ENCODE measurements around the gene CHAF1A. TPM values are rescaled to one million over a fixed set of nuclear protein-coding genes. Genes with fewer than 3 reads are reported as not detected.

Gene CHAF1A
- total and polyA plus RNA-seq, 5 donors from 2014 or later = 2.6 to 28.9 (median 4.1) TPM

DNA sequence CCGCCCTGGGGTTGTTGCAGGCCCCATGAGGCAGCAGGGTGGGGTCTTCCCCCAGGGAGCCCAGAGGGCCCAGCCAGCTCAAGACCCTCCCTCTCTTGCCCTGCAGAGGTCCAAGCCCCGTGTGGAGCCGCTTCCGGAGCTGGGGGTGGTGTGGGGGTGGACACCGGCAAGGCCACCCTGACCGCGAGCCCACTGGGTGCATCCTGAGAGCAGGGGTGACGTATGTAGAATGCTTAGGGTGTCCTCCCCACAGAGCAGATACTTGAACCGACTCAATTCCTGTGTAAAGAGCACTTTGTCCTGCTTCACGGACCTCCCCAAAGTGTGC is 40.3 kb downstream of the CHAF1A start:
- DNase-seq = no peak
- H3K27me3 ChIP-seq (ENCODE audit: control insufficient read depth, insufficient read depth, low read length) = no peaks in the 10 kb centered on the region
- H3K4me3 ChIP-seq (ENCODE audit: low read depth, low read length) = no peak overlapping the region
- H3K4me3 Mint-ChIP-seq = no peak overlapping the region
- H3K9me3 Mint-ChIP-seq = no peaks in the 10 kb centered on the region
- H3K9me3 ChIP-seq (ENCODE audit: control insufficient read depth in 2 of 2, low read length in 2 of 2) = no peaks in the 10 kb centered on the region
- H3K27me3 Mint-ChIP-seq = no peaks in the 10 kb centered on the region
- ATAC-seq (ENCODE audit: low read depth in 2 of 2) = no peak
- peaks cover 23% of the 10 kb centered on the region for H3K36me3 ChIP-seq (ENCODE audit: control insufficient read depth, insufficient read depth, low read length)
- H3K36me3 Mint-ChIP-seq = peaks cover 8% of the 10 kb centered on the region
- H3K4me1 ChIP-seq (ENCODE audit: control insufficient read depth, insufficient read depth, low read length, poor library complexity, severe bottlenecking) = no peaks in the 10 kb centered on the region
- peaks cover 0 to 4% (median 0%) of the 10 kb centered on the region in 4 donors for H3K4me1 Mint-ChIP-seq
- no peak overlapping the region for H3K27ac ChIP-seq (ENCODE audit: insufficient read depth, low read length, poor library complexity, severe bottlenecking)
- no peak overlapping the region for H3K27ac Mint-ChIP-seq

DNA sequence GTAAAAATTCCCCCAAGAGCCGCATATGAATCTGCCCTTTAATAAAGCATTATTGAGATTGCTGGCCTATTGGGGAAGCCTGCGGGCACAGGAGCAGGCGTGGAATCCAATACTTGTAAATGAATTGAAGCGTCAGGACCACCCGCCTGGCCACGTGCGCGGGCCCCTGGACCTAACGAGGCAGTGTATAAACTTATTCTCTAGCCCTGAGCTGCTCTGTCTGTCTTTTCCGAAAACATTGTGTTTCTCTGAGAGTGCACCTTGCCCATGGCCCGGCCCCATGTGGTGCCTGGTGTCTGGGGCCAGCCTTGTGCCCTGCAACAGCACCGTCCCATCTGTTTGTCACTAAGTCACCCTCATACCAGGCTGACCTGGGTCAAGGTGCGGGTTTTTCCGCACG is 40.7 kb downstream of the CHAF1A start:
- Histone ChIP-seq H3K27ac (ENCODE audit: insufficient read depth, low read length, poor library complexity, severe bottlenecking) (no peak overlapping the region), H3K9me3 (ENCODE audit: control insufficient read depth in 2 of 2, low read length in 2 of 2) (no peaks in the 10 kb centered on the region), H3K36me3 (ENCODE audit: control insufficient read depth, insufficient read depth, low read length) (peaks cover 27% of the 10 kb centered on the region), H3K4me3 (ENCODE audit: low read depth, low read length) (no peak overlapping the region), H3K27me3 (ENCODE audit: control insufficient read depth, insufficient read depth, low read length) (no peaks in the 10 kb centered on the region), H3K4me1 (ENCODE audit: control insufficient read depth, insufficient read depth, low read length, poor library complexity, severe bottlenecking) (no peaks in the 10 kb centered on the region)
- Mint-ChIP-seq H3K27me3 (no peaks in the 10 kb centered on the region), H3K9me3 (no peaks in the 10 kb centered on the region), H3K4me3 (no peak overlapping the region), H3K36me3 (peaks cover 6% of the 10 kb centered on the region), H3K27ac (no peak overlapping the region), H3K4me1 (peaks cover 0 to 4% (median 0%) of the 10 kb centered on the region in 4 donors)
- DNase-seq (no peak), ATAC-seq (ENCODE audit: low read depth in 2 of 2) (no peak)

DNA sequence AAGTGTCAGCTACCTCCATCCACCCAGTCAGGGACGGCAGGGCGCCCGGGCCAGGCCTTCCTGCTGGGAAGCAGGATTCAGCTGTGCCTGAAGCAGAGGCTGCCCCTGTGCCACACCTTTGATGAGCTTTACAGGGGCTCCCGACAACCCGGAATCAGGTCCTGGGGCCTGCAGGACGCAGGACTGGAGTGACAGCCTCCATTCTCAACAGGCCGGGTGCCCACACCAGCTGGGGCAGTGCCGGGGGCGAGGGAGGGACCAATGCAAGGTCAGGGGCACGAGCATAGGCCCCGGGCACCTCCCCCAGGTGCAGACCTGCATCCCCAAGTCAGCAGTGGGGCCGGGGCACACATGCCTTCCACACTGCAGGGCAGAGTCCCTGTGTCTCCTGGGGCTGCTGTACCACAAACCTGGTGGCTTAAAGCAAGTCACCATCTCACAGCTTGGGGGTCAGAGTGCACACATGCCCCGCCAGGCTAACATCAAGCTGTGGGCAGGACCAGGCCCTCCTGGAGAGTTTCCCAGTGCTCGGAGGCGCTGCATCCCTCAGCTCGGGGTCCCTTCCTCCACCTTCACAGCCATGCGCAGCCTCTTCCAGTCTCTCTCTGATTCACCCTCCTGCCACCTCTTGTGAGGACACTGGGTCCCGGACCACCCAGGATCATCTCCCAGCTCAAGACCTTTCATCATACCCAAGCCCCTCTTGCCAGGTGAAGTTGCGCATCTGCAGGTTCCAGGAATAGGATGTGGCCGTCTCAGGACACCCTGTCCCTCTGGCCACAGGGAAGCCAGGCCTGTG is 41.7 kb downstream of the CHAF1A start:
- Mint-ChIP-seq H3K27me3 (no peaks in the 10 kb centered on the region), H3K36me3 (peaks cover 5% of the 10 kb centered on the region), H3K4me3 (no peak overlapping the region), H3K9me3 (no peaks in the 10 kb centered on the region), H3K27ac (peak overlapping the region in 1 of 3 donors; percentile 26), H3K4me1 (peaks cover 0 to 4% (median 0%) of the 10 kb centered on the region in 4 donors)
- no peaks in the 10 kb centered on the region for H3K9me3 ChIP-seq (ENCODE audit: control insufficient read depth in 2 of 2, low read length in 2 of 2)
- no peak for ATAC-seq (ENCODE audit: low read depth in 2 of 2)
- H3K27me3 ChIP-seq (ENCODE audit: control insufficient read depth, insufficient read depth, low read length) = no peaks in the 10 kb centered on the region
- H3K4me1 ChIP-seq (ENCODE audit: control insufficient read depth, insufficient read depth, low read length, poor library complexity, severe bottlenecking) = no peaks in the 10 kb centered on the region
- DNase-seq = no peak
- H3K36me3 ChIP-seq (ENCODE audit: control insufficient read depth, insufficient read depth, low read length) = peaks cover 37% of the 10 kb centered on the region
- H3K4me3 ChIP-seq (ENCODE audit: low read depth, low read length) = no peak overlapping the region
- no peak overlapping the region for H3K27ac ChIP-seq (ENCODE audit: insufficient read depth, low read length, poor library complexity, severe bottlenecking)

DNA sequence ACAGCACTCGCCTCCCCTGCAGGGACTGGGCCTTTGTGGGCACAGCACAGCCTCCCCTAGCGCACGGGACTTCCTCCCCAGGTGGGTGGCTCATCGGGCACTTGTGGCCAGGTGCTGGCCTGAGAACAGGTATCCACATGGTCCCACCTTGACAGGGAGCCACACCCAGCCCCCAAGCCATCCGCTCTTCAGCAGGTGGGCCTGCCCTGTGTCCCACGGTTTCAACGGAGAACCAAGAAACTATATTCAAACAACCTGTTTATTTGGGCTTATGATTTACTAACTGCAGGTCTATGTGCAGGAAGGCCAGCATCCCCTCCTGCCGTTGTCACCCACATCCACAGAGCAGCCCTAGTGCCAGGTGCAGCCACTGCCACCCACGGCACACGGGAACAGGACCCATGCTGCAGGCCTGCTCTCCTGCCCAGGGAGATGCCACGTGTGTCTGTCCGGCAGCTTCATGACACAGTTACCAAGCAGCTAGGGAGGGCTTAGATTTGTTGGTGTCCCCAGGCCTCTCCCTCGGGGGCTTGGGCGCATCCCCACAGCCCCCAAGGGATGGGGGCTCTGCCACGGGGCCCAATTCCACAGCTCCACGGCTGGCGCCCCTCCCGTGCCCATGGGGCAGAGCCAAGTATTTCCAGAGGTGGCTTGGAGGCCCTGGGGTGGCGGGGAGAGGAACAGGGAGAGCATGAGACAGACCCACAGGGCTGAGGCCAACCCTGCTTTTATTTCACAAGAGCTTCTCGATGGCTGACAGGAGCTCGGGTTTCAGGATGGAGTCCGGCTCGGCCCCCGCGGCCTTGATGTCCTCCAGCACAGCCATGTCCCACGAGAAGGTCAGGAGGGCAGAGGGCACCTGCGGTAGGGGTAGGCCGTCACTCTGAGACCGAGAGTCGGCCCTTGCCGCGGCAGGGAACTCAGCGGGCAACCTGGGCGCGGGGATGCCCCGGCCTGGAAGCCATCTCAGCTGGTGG is 42.6 kb downstream of the CHAF1A start:
- DNase-seq = no peak
- H3K4me3 ChIP-seq (ENCODE audit: low read depth, low read length) = no peak overlapping the region

DNA sequence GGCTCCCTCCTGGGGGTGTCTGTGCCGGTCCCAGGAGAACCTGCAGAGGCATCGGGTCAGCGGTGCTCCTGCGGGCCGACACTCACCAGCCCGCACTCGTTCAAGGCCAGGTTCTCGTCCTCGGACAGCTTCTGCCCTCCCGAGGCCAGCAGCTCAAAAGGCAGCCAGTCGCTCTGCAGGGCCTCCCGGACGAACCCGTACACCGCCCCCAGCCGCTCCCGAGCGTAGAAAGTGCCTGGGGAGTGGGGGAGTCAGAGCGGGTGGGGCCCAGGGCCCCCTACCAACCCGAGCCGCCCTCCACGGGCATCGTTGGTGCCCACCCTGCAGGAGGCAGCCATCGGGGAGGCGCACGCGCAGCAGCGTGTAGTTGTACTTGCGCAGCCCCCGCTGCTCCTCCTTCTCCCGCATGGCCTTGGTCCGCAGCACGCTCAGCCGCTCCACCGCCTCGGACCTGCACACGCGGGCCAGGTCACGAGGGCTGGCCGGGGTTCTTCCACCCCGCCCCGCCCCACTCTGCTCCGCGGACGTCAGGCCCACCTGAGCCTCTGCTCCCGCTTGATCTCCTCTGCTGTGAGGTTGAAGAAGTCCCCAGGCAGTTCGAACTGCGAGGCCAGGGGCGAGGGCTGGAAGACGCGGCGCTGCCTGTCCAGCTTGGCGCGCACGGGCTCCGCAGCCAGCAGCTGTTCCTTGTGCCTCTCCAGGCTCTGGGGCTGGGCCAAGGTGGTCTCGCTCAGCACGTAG is 43.7 kb downstream of the CHAF1A start:
- no peak overlapping the region for H3K27ac ChIP-seq (ENCODE audit: insufficient read depth, low read length, poor library complexity, severe bottlenecking)
- ATAC-seq (ENCODE audit: low read depth in 2 of 2) (no peak), DNase-seq (no peak)
- H3K4me1 Mint-ChIP-seq = peaks cover 0 to 4% (median 0%) of the 10 kb centered on the region in 4 donors
- H3K27me3 Mint-ChIP-seq = no peaks in the 10 kb centered on the region
- H3K27me3 ChIP-seq (ENCODE audit: control insufficient read depth, insufficient read depth, low read length) = no peaks in the 10 kb centered on the region
- peaks cover 12% of the 10 kb centered on the region for H3K36me3 Mint-ChIP-seq
- H3K4me3 ChIP-seq (ENCODE audit: low read depth, low read length) = no peak overlapping the region
- no peaks in the 10 kb centered on the region for H3K9me3 Mint-ChIP-seq
- H3K27ac Mint-ChIP-seq = no peak overlapping the region
- H3K4me1 ChIP-seq (ENCODE audit: control insufficient read depth, insufficient read depth, low read length, poor library complexity, severe bottlenecking) = no peaks in the 10 kb centered on the region
- H3K9me3 ChIP-seq (ENCODE audit: control insufficient read depth in 2 of 2, low read length in 2 of 2) = no peaks in the 10 kb centered on the region
- H3K36me3 ChIP-seq (ENCODE audit: control insufficient read depth, insufficient read depth, low read length) = peaks cover 46% of the 10 kb centered on the region
- no peak overlapping the region for H3K4me3 Mint-ChIP-seq

More for the DNA sequence above, 42.6 kb downstream of the CHAF1A start:
- Mint-ChIP-seq H3K27ac (no peak overlapping the region), H3K36me3 (peaks cover 8% of the 10 kb centered on the region), H3K27me3 (no peaks in the 10 kb centered on the region), H3K4me1 (peaks cover 0 to 4% (median 0%) of the 10 kb centered on the region in 4 donors), H3K9me3 (no peaks in the 10 kb centered on the region), H3K4me3 (no peak overlapping the region)
- Histone ChIP-seq H3K36me3 (ENCODE audit: control insufficient read depth, insufficient read depth, low read length) (peaks cover 43% of the 10 kb centered on the region), H3K27me3 (ENCODE audit: control insufficient read depth, insufficient read depth, low read length) (no peaks in the 10 kb centered on the region), H3K9me3 (ENCODE audit: control insufficient read depth in 2 of 2, low read length in 2 of 2) (no peaks in the 10 kb centered on the region), H3K4me1 (ENCODE audit: control insufficient read depth, insufficient read depth, low read length, poor library complexity, severe bottlenecking) (no peaks in the 10 kb centered on the region), H3K27ac (ENCODE audit: insufficient read depth, low read length, poor library complexity, severe bottlenecking) (no peak overlapping the region)
- ATAC-seq (ENCODE audit: low read depth in 2 of 2) = peak in 1 of 2 donors; percentile 17

DNA sequence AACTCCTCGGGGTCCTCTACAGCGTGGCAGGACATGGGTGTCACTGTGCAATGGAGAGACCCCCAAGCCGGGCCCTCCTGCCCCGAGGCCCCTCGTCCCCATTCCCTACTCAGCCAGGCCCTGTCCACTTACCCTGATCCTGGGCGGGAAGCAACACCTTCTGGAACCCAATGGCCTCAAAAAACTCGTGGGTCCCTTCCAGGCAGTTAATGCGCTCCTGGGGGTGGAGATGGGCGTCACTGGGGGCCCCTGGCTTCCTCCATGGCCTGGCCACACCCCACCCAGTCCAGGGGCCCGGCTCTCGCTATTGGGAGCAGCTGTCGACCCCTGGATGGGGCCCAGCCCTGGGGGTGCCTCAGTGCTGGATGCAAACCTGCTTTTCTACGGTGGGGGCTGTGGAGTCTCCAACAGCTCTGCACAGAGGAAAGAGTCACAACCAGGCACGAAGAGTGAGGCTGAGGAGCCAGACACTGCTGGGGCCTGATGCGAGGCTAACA is 44.3 kb downstream of the CHAF1A start:
- ATAC-seq (ENCODE audit: low read depth in 2 of 2) (no peak), DNase-seq (no peak)
- Histone ChIP-seq H3K27me3 (ENCODE audit: control insufficient read depth, insufficient read depth, low read length) (no peaks in the 10 kb centered on the region), H3K4me1 (ENCODE audit: control insufficient read depth, insufficient read depth, low read length, poor library complexity, severe bottlenecking) (no peaks in the 10 kb centered on the region), H3K4me3 (ENCODE audit: low read depth, low read length) (no peak overlapping the region), H3K36me3 (ENCODE audit: control insufficient read depth, insufficient read depth, low read length) (peaks cover 52% of the 10 kb centered on the region), H3K9me3 (ENCODE audit: control insufficient read depth in 2 of 2, low read length in 2 of 2) (no peaks in the 10 kb centered on the region), H3K27ac (ENCODE audit: insufficient read depth, low read length, poor library complexity, severe bottlenecking) (no peak overlapping the region)
- H3K27ac Mint-ChIP-seq = no peak overlapping the region
- no peak overlapping the region for H3K4me3 Mint-ChIP-seq
- peaks cover 0 to 4% (median 0%) of the 10 kb centered on the region in 4 donors for H3K4me1 Mint-ChIP-seq
- H3K36me3 Mint-ChIP-seq = peaks cover 12% of the 10 kb centered on the region
- H3K27me3 Mint-ChIP-seq = no peaks in the 10 kb centered on the region
- no peaks in the 10 kb centered on the region for H3K9me3 Mint-ChIP-seq

DNA sequence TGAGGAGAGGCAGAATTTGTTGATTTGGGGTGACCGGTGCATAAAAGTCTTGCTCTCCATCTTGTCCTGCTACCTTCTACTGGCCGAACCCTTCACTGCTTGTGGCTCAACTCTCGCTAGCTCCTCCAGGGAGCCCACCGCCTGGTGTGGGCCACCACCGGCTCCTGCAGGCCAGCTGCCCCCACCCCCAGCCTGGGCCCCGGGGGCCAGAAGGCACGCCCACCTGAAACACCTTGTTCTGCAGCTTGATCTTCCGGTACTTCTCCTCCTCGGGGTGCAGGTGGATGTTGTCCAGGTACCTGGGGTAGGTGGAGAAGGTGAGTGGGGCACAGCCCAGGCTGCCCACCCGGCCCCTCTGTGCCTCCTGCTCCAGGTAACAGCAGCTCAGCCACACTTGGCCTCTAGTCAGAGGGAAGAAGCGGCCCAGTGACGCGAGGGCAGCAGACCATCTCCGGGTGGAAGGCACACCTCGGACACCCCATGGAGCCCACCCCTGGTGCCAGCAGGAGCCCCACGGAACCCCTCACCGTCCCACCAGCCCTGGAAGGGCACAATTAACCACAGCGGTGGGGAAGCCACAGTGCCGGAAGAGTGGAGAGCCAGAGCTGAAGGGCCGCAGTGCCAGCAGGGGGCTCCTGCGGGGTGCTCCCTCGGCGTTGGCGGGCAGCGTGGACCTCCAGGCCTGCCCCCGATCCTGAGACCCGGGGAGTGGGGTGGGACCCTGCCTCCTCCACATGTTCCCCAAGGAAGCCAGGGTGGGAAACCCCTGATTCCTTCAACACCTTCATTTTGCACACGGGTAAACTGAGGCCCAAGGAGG is 45.1 kb downstream of the CHAF1A start:
- no peak for ATAC-seq (ENCODE audit: low read depth in 2 of 2)
- H3K27me3 ChIP-seq (ENCODE audit: control insufficient read depth, insufficient read depth, low read length) = no peaks in the 10 kb centered on the region
- H3K27me3 Mint-ChIP-seq = no peaks in the 10 kb centered on the region
- H3K4me3 Mint-ChIP-seq = no peak overlapping the region
- H3K9me3 ChIP-seq (ENCODE audit: control insufficient read depth in 2 of 2, low read length in 2 of 2) = no peaks in the 10 kb centered on the region
- H3K9me3 Mint-ChIP-seq = no peaks in the 10 kb centered on the region
- no peak overlapping the region for H3K4me3 ChIP-seq (ENCODE audit: low read depth, low read length)
- H3K4me1 ChIP-seq (ENCODE audit: control insufficient read depth, insufficient read depth, low read length, poor library complexity, severe bottlenecking) = no peaks in the 10 kb centered on the region
- no peak overlapping the region for H3K27ac ChIP-seq (ENCODE audit: insufficient read depth, low read length, poor library complexity, severe bottlenecking)
- peaks cover 58% of the 10 kb centered on the region for H3K36me3 ChIP-seq (ENCODE audit: control insufficient read depth, insufficient read depth, low read length)
- DNase-seq = no peak
- no peaks in the 10 kb centered on the region for H3K4me1 Mint-ChIP-seq
- H3K36me3 Mint-ChIP-seq = peaks cover 12% of the 10 kb centered on the region
- H3K27ac Mint-ChIP-seq = no peak overlapping the region

Measured in CD4-positive, CD25-positive, alpha-beta regulatory T cell (primary cell).